ENCODE data around the gene ANKZF1.

ANKZF1 gene

GRCh38 chr2:219279916-219280516 is 50.4 kb downstream of the ANKZF1 start:
- FAIRE-seq, result no peak
- TF ChIP-seq POLR2AphosphoS5 (IDR thresholded peaks at IDR 0.05; ENCODE audit: low read depth, low read length), result no peak
- no peak for TF ChIP-seq POLR2A (IDR thresholded peaks at IDR 0.05; ENCODE audit: low read depth, low read length)
- no peak for TF ChIP-seq TAF1 (IDR thresholded peaks at IDR 0.05; ENCODE audit: borderline replicate concordance, low read depth, low read length)
- no peak for DNase-seq (ENCODE audit: insufficient read length)

- TF ChIP-seq TAF1 (IDR thresholded peaks at IDR 0.05; ENCODE audit: borderline replicate concordance, low read depth, low read length) (no peak), POLR2AphosphoS5 (IDR thresholded peaks at IDR 0.05; ENCODE audit: low read depth, low read length) (no peak), POLR2A (IDR thresholded peaks at IDR 0.05; ENCODE audit: low read depth, low read length) (no peak)
- DNase-seq (ENCODE audit: insufficient read length), result no peak
- no peak for FAIRE-seq
Observed at GRCh38 chr2:219280651-219281050, 51.0 kb downstream of the ANKZF1 start.

- no peak for DNase-seq (ENCODE audit: insufficient read length)
- no peak for FAIRE-seq
- TF ChIP-seq TAF1 (IDR thresholded peaks at IDR 0.05; ENCODE audit: borderline replicate concordance, low read depth, low read length) (no peak), POLR2AphosphoS5 (IDR thresholded peaks at IDR 0.05; ENCODE audit: low read depth, low read length) (no peak), POLR2A (IDR thresholded peaks at IDR 0.05; ENCODE audit: low read depth, low read length) (no peak)
Observed at GRCh38 chr2:219281588-219281987, 52.0 kb downstream of the ANKZF1 start.

GRCh38 chr2:219282375-219282774 is 52.8 kb downstream of the ANKZF1 start:
- FAIRE-seq, result no peak
- TF ChIP-seq POLR2AphosphoS5 (IDR thresholded peaks at IDR 0.05; ENCODE audit: low read depth, low read length) (no peak), POLR2A (IDR thresholded peaks at IDR 0.05; ENCODE audit: low read depth, low read length) (no peak), TAF1 (IDR thresholded peaks at IDR 0.05; ENCODE audit: borderline replicate concordance, low read depth, low read length) (no peak)

GRCh38 chr2:219282943-219283581 is 53.5 kb downstream of the ANKZF1 start:
- DNase-seq (ENCODE audit: insufficient read length) (no peak), FAIRE-seq (no peak)
- TF ChIP-seq POLR2A (IDR thresholded peaks at IDR 0.05; ENCODE audit: low read depth, low read length) (no peak), POLR2AphosphoS5 (IDR thresholded peaks at IDR 0.05; ENCODE audit: low read depth, low read length) (no peak), TAF1 (IDR thresholded peaks at IDR 0.05; ENCODE audit: borderline replicate concordance, low read depth, low read length) (no peak)

More at GRCh38 chr2:219282375-219282774, 52.8 kb downstream of the ANKZF1 start:
- no peak for DNase-seq (ENCODE audit: insufficient read length)

- FAIRE-seq, result no peak
- TF ChIP-seq TAF1 (IDR thresholded peaks at IDR 0.05; ENCODE audit: borderline replicate concordance, low read depth, low read length), result no peak
- no peak for DNase-seq (ENCODE audit: insufficient read length)
Observed at GRCh38 chr2:219284501-219285372, 55.1 kb downstream of the ANKZF1 start.

- DNase-seq (ENCODE audit: insufficient read length) (no peak), FAIRE-seq (no peak)
- TF ChIP-seq POLR2A (IDR thresholded peaks at IDR 0.05; ENCODE audit: low read depth, low read length), result no peak
- no peak for TF ChIP-seq POLR2AphosphoS5 (IDR thresholded peaks at IDR 0.05; ENCODE audit: low read depth, low read length)
- TF ChIP-seq TAF1 (IDR thresholded peaks at IDR 0.05; ENCODE audit: borderline replicate concordance, low read depth, low read length), result no peak
Observed at GRCh38 chr2:219285373-219285735, 55.7 kb downstream of the ANKZF1 start.

- TF ChIP-seq POLR2A (IDR thresholded peaks at IDR 0.05; ENCODE audit: low read depth, low read length), result no peak
- TF ChIP-seq POLR2AphosphoS5 (IDR thresholded peaks at IDR 0.05; ENCODE audit: low read depth, low read length), result no peak
- no peak for TF ChIP-seq TAF1 (IDR thresholded peaks at IDR 0.05; ENCODE audit: borderline replicate concordance, low read depth, low read length)
- no peak for FAIRE-seq
- DNase-seq (ENCODE audit: insufficient read length), result no peak
Observed at GRCh38 chr2:219285894-219286425, 56.4 kb downstream of the ANKZF1 start.

Measured in GM12892 (cell line).